Keratinocyte (primary cell): ENCODE results near the gene CANT1. TPM values are rescaled to one million over a fixed set of nuclear protein-coding genes. Genes with fewer than 3 reads are reported as not detected.

Source experiments
- DNase-seq: peaks from one replicate; pipeline ENCODE4 v3.0.0-alpha.2; 2011; ENCODE audit warnings: low read depth, missing footprints, low spot score
- FAIRE-seq: peaks from 2 replicates; lab custom pipeline; 2011; peaks lifted over from hg19 to GRCh38; lab: Jason Lieb, UNC
- H2AFZ ChIP-seq: 2 replicates; pipeline ENCODE4 v1.6.0; 2012; ENCODE audit warnings: low read length, control low read depth, inconsistent platforms; ENCODE audit not compliant: control insufficient read depth
- H3K27ac ChIP-seq: 2 replicates; pipeline ENCODE4 v1.5.1; 2011; ENCODE audit warnings: low read length; ENCODE audit not compliant: control insufficient read depth, insufficient read depth
- H3K27me3 ChIP-seq: 3 replicates; pipeline ENCODE4 v1.6.0; 2011; ENCODE audit warnings: low read length; ENCODE audit not compliant: control insufficient read depth, insufficient read depth; ENCODE audit errors: extremely low read depth
- H3K36me3 ChIP-seq, 2 experiments: 2 replicates in 1 of 2; 3 replicates in 1 of 2; pipeline ENCODE4 v1.5.1; 2011; ENCODE audit warnings: low read length in 2 of 2, mild to moderate bottlenecking in 1 of 2; ENCODE audit not compliant: control insufficient read depth in 2 of 2, insufficient read depth in 2 of 2; ENCODE audit errors: extremely low read depth in 1 of 2
- H3K4me1 ChIP-seq: 3 replicates; pipeline ENCODE4 v1.5.1; 2011; ENCODE audit warnings: low read length; ENCODE audit not compliant: control insufficient read depth, insufficient read depth; ENCODE audit errors: extremely low read depth
- H3K4me2 ChIP-seq: 3 replicates; pipeline ENCODE4 v1.6.0; 2011; ENCODE audit warnings: low read depth, low read length; ENCODE audit not compliant: control insufficient read depth, insufficient read depth; ENCODE audit errors: extremely low read depth
- H3K4me3 ChIP-seq, 3 experiments: fragments of 200-600 bp in 1 of 3; sonication (generic) in 1 of 3; 2 replicates in 2 of 3; 3 replicates in 1 of 3; pipeline ENCODE4 v1.5.1; 2011 to 2016; ENCODE audit warnings: low read length in 3 of 3, mild to moderate bottlenecking in 3 of 3, control low read depth in 2 of 3, inconsistent platforms in 1 of 3, low read depth in 1 of 3, mixed read lengths in 1 of 3, mixed run types in 1 of 3, moderate library complexity in 1 of 3; ENCODE audit not compliant: control insufficient read depth in 2 of 3, insufficient read depth in 2 of 3; ENCODE audit errors: extremely low read depth in 1 of 3
- H3K79me2 ChIP-seq: 2 replicates; pipeline ENCODE4 v1.6.0; 2012; ENCODE audit warnings: low read length; ENCODE audit not compliant: control insufficient read depth, insufficient read depth
- H3K9ac ChIP-seq: 3 replicates; pipeline ENCODE4 v1.6.0; 2011; ENCODE audit warnings: low read length; ENCODE audit not compliant: control insufficient read depth, insufficient read depth; ENCODE audit errors: extremely low read depth
- H3K9me1 ChIP-seq: 3 replicates; pipeline ENCODE4 v1.6.0; 2011; ENCODE audit warnings: low read length; ENCODE audit not compliant: control insufficient read depth, insufficient read depth; ENCODE audit errors: extremely low read depth
- H3K9me3 ChIP-seq: 2 replicates; pipeline ENCODE4 v1.5.1; 2012; ENCODE audit warnings: low read depth, low read length; ENCODE audit not compliant: control insufficient read depth
- H4K20me1 ChIP-seq: 3 replicates; pipeline ENCODE4 v1.6.0; 2011; ENCODE audit warnings: low read length; ENCODE audit not compliant: control insufficient read depth, insufficient read depth; ENCODE audit errors: extremely low read depth
- CTCF ChIP-seq, 3 experiments: IDR thresholded peaks in 1 of 3; conservative IDR thresholded peaks in 1 of 3; optimal IDR thresholded peaks in 1 of 3; 2 replicates in 2 of 3; 3 replicates in 1 of 3; pipeline versions ENCODE3 to v1.5.1; 2011; ENCODE audit warnings: low read length in 3 of 3, mild to moderate bottlenecking in 3 of 3, moderate library complexity in 2 of 3, control low read depth in 1 of 3, inconsistent platforms in 1 of 3; ENCODE audit not compliant: insufficient read depth in 2 of 3; ENCODE audit errors: extremely low read depth in 1 of 3
- EZH2 ChIP-seq: IDR thresholded peaks from one replicate; pipeline ENCODE4 v1.6.1; 2012; ENCODE audit warnings: inconsistent platforms, mild to moderate bottlenecking, low read length, moderate library complexity
- dilution Hi-C: fragments of 300-500 bp; cut with MboI; formaldehyde crosslinking; loops from one replicate; pipeline ENCODE4 v1.7.0; 2020; ENCODE audit warnings: low sequenced_read_pairs; ENCODE audit not compliant: extremely low pct_ligation_motif_present
- polyA plus RNA-seq, 5 experiments: library from polyadenylated mRNA; depleted of rRNA in 3 of 5; stranded (reverse) in 3 of 5; stranded (forward) in 1 of 5; unstranded in 1 of 5; fragments of >200 nt; gene quantifications; 1 replicate in 1 of 5; 2 replicates in 3 of 5; 3 replicates in 1 of 5; pipeline versions ENCODE4 v1.2.1 to v1.2.3, GENCODE V29; 2011 to 2012; ENCODE audit warnings: missing spikeins in 2 of 5, low read depth in 1 of 5, low replicate concordance in 1 of 5

Gene CANT1
- polyA plus RNA-seq, 1 donor (not counting 4 experiments of a cell fraction or from before 2014, with no cell fraction given) = 53.2 TPM

GRCh38 chr17:78966123-78966813, 43.3 kb downstream of the CANT1 start:
- H3K4me2 ChIP-seq = no peak overlapping the region
- dilution Hi-C loops = no loop called here
- no peaks in the 10 kb centered on the region for H3K27me3 ChIP-seq
- TF ChIP-seq EZH2 (no peak), CTCF (optimal IDR thresholded peaks at IDR 0.05 in 1 of 3, IDR thresholded peaks at IDR 0.05 in 1 of 3, conservative IDR thresholded peaks at IDR 0.05 in 1 of 3; ENCODE audit: extremely low read depth in 1 of 3, insufficient read depth in 2 of 3, low read length in 3 of 3) (no peak)
- H4K20me1 ChIP-seq = peaks cover 2% of the 10 kb centered on the region
- no peak for FAIRE-seq
- H3K9ac ChIP-seq = no peak overlapping the region
- no peaks in the 10 kb centered on the region for H3K9me1 ChIP-seq
- H3K27ac ChIP-seq = no peak overlapping the region
- DNase-seq = no peak
- H3K4me1 ChIP-seq = peaks cover 8% of the 10 kb centered on the region
- peaks cover 0 to 5% of the 10 kb centered on the region in 2 experiments for H3K36me3 ChIP-seq
- no peaks in the 10 kb centered on the region for H3K9me3 ChIP-seq
- no peak overlapping the region for H2AFZ ChIP-seq
- H3K79me2 ChIP-seq = no peaks in the 10 kb centered on the region
- H3K4me3 ChIP-seq = no peak overlapping the region

- no peaks in the 10 kb centered on the region for H4K20me1 ChIP-seq
- dilution Hi-C loops = no loop called here
- TF ChIP-seq CTCF (optimal IDR thresholded peaks at IDR 0.05 in 1 of 3, IDR thresholded peaks at IDR 0.05 in 1 of 3, conservative IDR thresholded peaks at IDR 0.05 in 1 of 3; ENCODE audit: extremely low read depth in 1 of 3, insufficient read depth in 2 of 3, low read length in 3 of 3) = no peak
- TF ChIP-seq EZH2 = no peak
- no peaks in the 10 kb centered on the region for H3K9me3 ChIP-seq
- FAIRE-seq = no peak
- H3K4me2 ChIP-seq = no peak overlapping the region
- H3K4me3 ChIP-seq = no peak overlapping the region
- no peak overlapping the region for H2AFZ ChIP-seq
- peaks cover 0 to 3% of the 10 kb centered on the region in 2 experiments for H3K36me3 ChIP-seq
- no peak overlapping the region for H3K27ac ChIP-seq
- no peaks in the 10 kb centered on the region for H3K79me2 ChIP-seq
- no peaks in the 10 kb centered on the region for H3K27me3 ChIP-seq
- H3K9ac ChIP-seq = no peak overlapping the region
- no peaks in the 10 kb centered on the region for H3K9me1 ChIP-seq
- H3K4me1 ChIP-seq = peaks cover 3% of the 10 kb centered on the region
- no peak for DNase-seq
These were observed 44.1 kb downstream of the CANT1 start for GRCh38 chr17:78965491-78965924.
